C4-2B (cell line): ENCODE data around the gene ZNF747.

ENCODE experiments used
- H3K27ac ChIP-seq: fragments of 450-650 bp; 2 replicates; pipeline ENCODE4 v1.5.1; 2017
- CTCF ChIP-seq: fragments of 450-650 bp; conservative IDR thresholded peaks from 2 replicates; pipeline ENCODE4 v1.5.1; 2017; ENCODE audit warnings: mild to moderate bottlenecking
- ZFX ChIP-seq: fragments of 450-650 bp; IDR thresholded peaks from 2 replicates; pipeline ENCODE4 v1.6.1; 2017

Gene ZNF747

GRCh38 chr16:30535106-30535776 is 583 bp upstream of the ZNF747 start:
- H3K27ac ChIP-seq: peak overlapping the region; percentile 93
- no peak for TF ChIP-seq CTCF
- no peak for TF ChIP-seq ZFX

- TF ChIP-seq CTCF (0 out of 2 replicates have a peak, but pooled peaks have one; percentile 3), ZFX (no peak)
- peak overlapping the region; percentile 93 for H3K27ac ChIP-seq
These were observed 800 bp downstream of the ZNF747 start for GRCh38 chr16:30533748-30534367.

GRCh38 chr16:30533146-30533522 is 1.5 kb downstream of the ZNF747 start:
- TF ChIP-seq CTCF (no peak), ZFX (no peak)
- peak overlapping the region; percentile 93; the same call in 1 of the 2 replicates for H3K27ac ChIP-seq

GRCh38 chr16:30532285-30533145 is 2.1 kb downstream of the ZNF747 start:
- no peak overlapping the region for H3K27ac ChIP-seq
- TF ChIP-seq ZFX (no peak), CTCF (no peak)

- no peak overlapping the region for H3K27ac ChIP-seq
- TF ChIP-seq CTCF: no peak
- no peak for TF ChIP-seq ZFX
These were observed 4.3 kb downstream of the ZNF747 start for GRCh38 chr16:30530163-30531037.

GRCh38 chr16:30528799-30529457 is 5.7 kb downstream of the ZNF747 start:
- TF ChIP-seq CTCF: no peak
- TF ChIP-seq ZFX: no peak
- peak overlapping the region; percentile 95 for H3K27ac ChIP-seq
